Measurements from ENCODE around the gene FAM184B.

- no peak for TF ChIP-seq CTCF (conservative IDR thresholded peaks at IDR 0.05; ENCODE audit: low read length)
- TF ChIP-seq EZH2phosphoT487 (IDR thresholded peaks at IDR 0.05; ENCODE audit: borderline replicate concordance) = no peak
Measured at GRCh38 chr4:17723648-17724047, 57.8 kb downstream of the FAM184B start.
